NT2/D1 (cell line): Measurements from ENCODE around the gene UBE2Q2.

ENCODE experiments used
- DNase-seq: peaks from one replicate; pipeline ENCODE4 v3.0.0-alpha.2; 2011; ENCODE audit warnings: low read depth, low spot score
- H3K27me3 ChIP-seq: 2 replicates; pipeline ENCODE4 v1.6.0; 2011; ENCODE audit warnings: mild to moderate bottlenecking; ENCODE audit not compliant: insufficient read length, insufficient read depth
- H3K36me3 ChIP-seq: 2 replicates; pipeline ENCODE4 v1.6.1; 2011; ENCODE audit warnings: mild to moderate bottlenecking, low read length, mixed read lengths; ENCODE audit not compliant: insufficient read depth, insufficient read length
- H3K4me1 ChIP-seq: 2 replicates; pipeline ENCODE4 v1.5.1; 2011; ENCODE audit not compliant: insufficient read depth, insufficient read length
- H3K4me3 ChIP-seq: 2 replicates; pipeline ENCODE4 v1.5.1; 2011; ENCODE audit warnings: low read depth; ENCODE audit not compliant: insufficient read length
- H3K9ac ChIP-seq: 2 replicates; pipeline ENCODE4 v1.6.0; 2011; ENCODE audit warnings: low read depth; ENCODE audit not compliant: insufficient read length
- H3K9me3 ChIP-seq: 2 replicates; pipeline ENCODE4 v1.5.1; 2011; ENCODE audit warnings: mild to moderate bottlenecking, low read length; ENCODE audit not compliant: insufficient read depth
- SUZ12 ChIP-seq: IDR thresholded peaks from 2 replicates; pipeline ENCODE4 v1.6.1; 2011; ENCODE audit not compliant: insufficient read length, insufficient read depth; ENCODE audit errors: extremely low read depth
- YY1 ChIP-seq: IDR thresholded peaks from 2 replicates; pipeline ENCODE4 v1.6.1; 2011; ENCODE audit not compliant: insufficient read length, insufficient read depth
- ZNF274 ChIP-seq: IDR thresholded peaks from 2 replicates; pipeline ENCODE4 v1.6.1; 2011; ENCODE audit warnings: mild to moderate bottlenecking, low read depth, low read length

The UBE2Q2 gene

GRCh38 chr15:75920079-75920478 lies 76.8 kb downstream of the UBE2Q2 start:
- DNase-seq, result no peak
- Histone ChIP-seq H3K27me3 (no peaks in the 10 kb centered on the region), H3K36me3 (peaks cover 69% of the 10 kb centered on the region), H3K9me3 (no peaks in the 10 kb centered on the region), H3K4me1 (no peaks in the 10 kb centered on the region), H3K4me3 (no peak overlapping the region), H3K9ac (no peak overlapping the region)
- TF ChIP-seq YY1, result no peak

DNA sequence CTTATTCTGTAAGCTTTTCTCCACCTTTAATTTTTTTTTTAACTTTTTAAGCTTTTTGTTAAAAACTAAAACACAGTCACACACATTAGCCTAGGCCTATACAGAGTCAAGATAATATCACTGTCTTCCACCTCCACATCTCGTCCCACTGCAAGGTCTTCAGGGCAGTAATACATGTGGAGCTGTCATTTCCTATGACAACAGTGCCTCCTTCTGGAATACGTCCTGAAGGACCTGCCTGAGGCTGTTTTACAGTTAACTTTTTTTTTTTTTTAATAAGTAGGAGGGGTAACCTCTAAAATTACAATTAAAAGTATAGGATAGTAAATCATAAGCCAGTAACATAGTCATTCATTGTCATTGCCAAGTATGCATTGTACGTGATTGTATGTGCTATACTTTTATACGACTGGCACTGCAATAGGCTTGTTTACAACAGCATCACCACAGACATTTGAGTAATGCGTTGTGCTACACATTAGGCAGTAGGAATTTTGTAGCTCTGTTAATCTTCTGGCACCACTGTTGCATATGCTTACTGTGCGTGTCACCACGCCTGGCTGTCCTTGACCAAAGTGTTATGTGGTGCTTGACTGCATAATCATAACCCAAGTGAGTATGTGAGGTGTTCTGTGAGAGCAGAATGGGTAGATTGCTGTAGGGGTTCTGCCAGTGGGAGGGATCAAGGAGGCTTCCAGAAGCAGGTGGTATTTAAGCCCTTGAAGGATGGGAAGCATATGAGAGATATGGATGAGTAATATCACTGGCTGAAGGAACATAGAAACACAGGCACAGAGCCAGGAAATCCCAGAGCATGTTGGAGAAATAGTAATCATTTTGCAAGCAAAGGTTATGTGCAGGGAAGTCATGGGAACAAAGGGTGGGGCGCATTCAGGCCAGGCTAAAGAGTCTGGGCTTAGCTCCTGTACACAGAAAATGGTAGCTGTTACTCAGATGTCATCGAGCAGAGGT lies 78.8 kb downstream of the UBE2Q2 start:
- peaks cover 64% of the 10 kb centered on the region for H3K36me3 ChIP-seq
- H3K27me3 ChIP-seq, result no peaks in the 10 kb centered on the region
- no peaks in the 10 kb centered on the region for H3K4me1 ChIP-seq
- no peak for DNase-seq
- no peak overlapping the region for H3K9ac ChIP-seq
- no peaks in the 10 kb centered on the region for H3K9me3 ChIP-seq
- TF ChIP-seq YY1 (no peak), SUZ12 (no peak), ZNF274 (no peak)
- no peak overlapping the region for H3K4me3 ChIP-seq

- no peak for DNase-seq
- no peak overlapping the region for H3K4me3 ChIP-seq
- H3K4me1 ChIP-seq, result no peaks in the 10 kb centered on the region
- no peak overlapping the region for H3K9ac ChIP-seq
- peaks cover 52% of the 10 kb centered on the region for H3K36me3 ChIP-seq
- H3K27me3 ChIP-seq, result no peaks in the 10 kb centered on the region
- TF ChIP-seq YY1 (no peak), ZNF274 (no peak), SUZ12 (no peak)
- H3K9me3 ChIP-seq, result no peaks in the 10 kb centered on the region
Observed at GRCh38 chr15:75923756-75924155, 80.5 kb downstream of the UBE2Q2 start.

DNA sequence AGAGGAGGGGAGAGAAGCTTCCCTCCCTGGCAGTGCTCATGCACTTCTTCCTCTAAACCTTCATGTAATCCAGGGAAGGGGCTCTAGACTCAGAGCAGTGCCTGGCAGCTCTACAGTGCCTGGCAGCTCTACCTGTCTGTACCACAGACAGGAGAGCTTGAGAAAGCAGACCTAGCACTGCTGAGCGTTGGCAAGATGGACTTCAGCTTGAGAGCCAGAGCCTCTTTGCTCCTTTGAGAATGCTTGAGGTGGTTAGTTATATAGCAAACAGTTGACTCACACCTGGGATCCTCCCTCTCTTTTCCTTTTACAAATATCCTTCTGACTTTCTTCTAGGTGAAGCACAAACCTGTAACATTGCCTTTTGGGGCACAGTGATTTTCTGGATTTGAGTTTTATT lies 81.3 kb downstream of the UBE2Q2 start:
- DNase-seq, result no peak
- no peak for TF ChIP-seq SUZ12
- no peak for TF ChIP-seq YY1
- TF ChIP-seq ZNF274, result no peak
- Histone ChIP-seq H3K27me3 (no peaks in the 10 kb centered on the region), H3K4me1 (no peaks in the 10 kb centered on the region), H3K9me3 (no peaks in the 10 kb centered on the region), H3K4me3 (no peak overlapping the region), H3K9ac (no peak overlapping the region), H3K36me3 (peaks cover 47% of the 10 kb centered on the region)

DNA sequence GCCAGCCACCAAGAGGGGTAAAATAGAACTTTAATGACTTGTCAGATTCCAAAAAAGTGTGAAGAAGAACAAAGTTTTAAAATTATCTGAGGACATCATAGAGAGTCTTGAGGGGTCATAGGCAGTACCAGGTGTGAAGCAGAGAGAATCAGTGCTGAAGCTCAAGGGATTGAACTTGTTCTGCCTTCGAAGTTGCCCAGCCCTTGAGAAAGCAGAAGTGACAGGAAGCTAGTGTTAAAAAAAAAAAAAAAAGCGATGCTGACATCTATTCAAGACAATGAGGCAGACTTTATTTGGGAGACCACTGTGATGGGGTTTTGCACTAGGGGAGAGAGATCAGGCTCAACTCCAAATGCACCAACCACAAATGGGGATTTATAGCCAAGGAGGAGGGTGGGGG lies 82.2 kb downstream of the UBE2Q2 start:
- Histone ChIP-seq H3K9ac (no peak overlapping the region), H3K27me3 (no peaks in the 10 kb centered on the region), H3K9me3 (no peaks in the 10 kb centered on the region), H3K4me1 (no peaks in the 10 kb centered on the region), H3K36me3 (peaks cover 47% of the 10 kb centered on the region), H3K4me3 (no peak overlapping the region)
- no peak for TF ChIP-seq SUZ12
- TF ChIP-seq YY1, result no peak
- no peak for TF ChIP-seq ZNF274
- no peak for DNase-seq

- DNase-seq, result no peak
- TF ChIP-seq YY1 (no peak), ZNF274 (no peak), SUZ12 (no peak)
- H3K9me3 ChIP-seq, result no peaks in the 10 kb centered on the region
- no peak overlapping the region for H3K9ac ChIP-seq
- H3K4me3 ChIP-seq, result no peak overlapping the region
- H3K4me1 ChIP-seq, result no peaks in the 10 kb centered on the region
- H3K36me3 ChIP-seq, result peaks cover 58% of the 10 kb centered on the region
- H3K27me3 ChIP-seq, result no peaks in the 10 kb centered on the region
Observed at GRCh38 chr15:75926931-75927330, 83.7 kb downstream of the UBE2Q2 start.

GRCh38 chr15:75927601-75928000 lies 84.4 kb downstream of the UBE2Q2 start:
- TF ChIP-seq YY1 (no peak), SUZ12 (no peak)
- Histone ChIP-seq H3K36me3 (peaks cover 58% of the 10 kb centered on the region), H3K4me3 (no peak overlapping the region), H3K9me3 (no peaks in the 10 kb centered on the region), H3K9ac (no peak overlapping the region), H3K27me3 (no peaks in the 10 kb centered on the region), H3K4me1 (no peaks in the 10 kb centered on the region)
- DNase-seq, result no peak
